K562 (cell line): ENCODE measurements around the gene TSPOAP1. TPM values are rescaled to one million over a fixed set of nuclear protein-coding genes. Genes with fewer than 3 reads are reported as not detected.
A peak's percentile ranks its signal among the peaks of the same experiment; 100 is the strongest.

Experiments used
- MYC ChIP-seq, 2 experiments: fragments of 250-450 bp in 1 of 2; sonication (Bioruptor Pico) in 1 of 2; IDR thresholded peaks; 2 replicates each; pipeline versions ENCODE4 v1.5.1 to v1.6.1; 2012 to 2021; ENCODE audit warnings: low read depth in 2 of 2, borderline replicate concordance in 1 of 2, improper control_type of control experiment in 1 of 2, low read length in 1 of 2, mild to moderate bottlenecking in 1 of 2, moderate library complexity in 1 of 2
- NFYB ChIP-seq: IDR thresholded peaks from 2 replicates; pipeline ENCODE4 v1.6.1; 2011; ENCODE audit warnings: mild to moderate bottlenecking, moderate library complexity; ENCODE audit not compliant: insufficient read length; ENCODE audit errors: extremely low read depth
- NR2C2 ChIP-seq, 2 experiments: fragments of 200-800 bp in 1 of 2; sonication (Bioruptor generic) in 1 of 2; sonication (generic) in 1 of 2; formaldehyde crosslinking in 1 of 2; IDR thresholded peaks; 2 replicates each; pipeline versions ENCODE4 v1.6.1 to v1.8.0; 2016 to 2022; ENCODE audit warnings: mild to moderate bottlenecking in 1 of 2, missing compliant biosample characterization in 1 of 2, missing genetic modification characterization in 1 of 2, missing genetic modification reagents in 1 of 2
- SMAD1 ChIP-seq: fragments of 150-350 bp; IDR thresholded peaks from 2 replicates; pipeline ENCODE4 v1.6.1; 2014; ENCODE audit warnings: low read length, low read depth; ENCODE audit not compliant: partially characterized antibody
- SMAD3 ChIP-seq: fragments of 450-650 bp; formaldehyde crosslinking; conservative IDR thresholded peaks from 2 replicates; pipeline ENCODE4 v1.4.0; 2020; ENCODE audit warnings: mild to moderate bottlenecking
- YY1 ChIP-seq, 3 experiments: IDR thresholded peaks; 2 replicates each; pipeline ENCODE4 v1.6.1; 2011; ENCODE audit warnings: low read length in 2 of 3, mild to moderate bottlenecking in 2 of 3, moderate library complexity in 2 of 3, borderline replicate concordance in 1 of 3, control low read depth in 1 of 3, low read depth in 1 of 3; ENCODE audit not compliant: insufficient read depth in 3 of 3, insufficient replicate concordance in 2 of 3, control insufficient read depth in 1 of 3, insufficient read length in 1 of 3; ENCODE audit errors: extremely low read depth in 1 of 3
- ZC3H11A ChIP-seq: IDR thresholded peaks from 2 replicates; pipeline ENCODE4 v1.6.1; 2012; ENCODE audit warnings: low read depth, low read length, improper control_type of control experiment
- ZNF232 ChIP-seq: sonication (generic); formaldehyde crosslinking; IDR thresholded peaks from 2 replicates; pipeline ENCODE4 v1.8.0; 2022; ENCODE audit warnings: mild to moderate bottlenecking, missing genetic modification reagents
- ZNF354B ChIP-seq: fragments of 250-450 bp; sonication (Bioruptor Pico); IDR thresholded peaks from 2 replicates; pipeline ENCODE4 v1.4.0; 2020
- polyA plus RNA-seq, 8 experiments: library from polyadenylated mRNA; depleted of rRNA in 4 of 8; stranded (reverse) in 5 of 8; unstranded in 3 of 8; fragments of >200 nt; fragmentation: Nextera tagmentation in 2 of 8; fragmentation: Illumina TruSeq in 1 of 8; extraction: Ambion mirVana in 2 of 8; extraction: Trizol in 1 of 8; gene quantifications; 2 replicates each; pipeline versions ENCODE4 v1.2.1 to v1.2.3, GENCODE V29; 2011 to 2014; ENCODE audit warnings: inconsistent platforms in 1 of 8, missing spikeins in 1 of 8
- total RNA-seq, 7 experiments: library from RNA; depleted of rRNA in 6 of 7; stranded (reverse); fragments of >200 nt in 6 of 7; fragmentation: Illumina TruSeq in 2 of 7; extraction: Trizol in 2 of 7; gene quantifications; 2 replicates each; pipeline versions ENCODE4 v1.2.1 to v1.2.3, GENCODE V29; 2011 to 2021; ENCODE audit warnings: low replicate concordance in 1 of 7
- TF ChIP-seq, protein P1 (sequence below): fragments of 450-650 bp; IDR thresholded peaks from 2 replicates; pipeline ENCODE4 v1.6.1; 2016; ENCODE audit warnings: mild to moderate bottlenecking, moderate library complexity
- TF ChIP-seq, protein P2 (sequence below): IDR thresholded peaks from 2 replicates; pipeline ENCODE4 v1.6.1; 2016; ENCODE audit warnings: missing genetic modification characterization, missing compliant biosample characterization
- TF ChIP-seq, protein P3 (sequence below): sonication (generic); formaldehyde crosslinking; IDR thresholded peaks from 2 replicates; pipeline ENCODE4 v1.9.0; 2022; ENCODE audit warnings: mild to moderate bottlenecking, missing genetic modification reagents

Gene TSPOAP1
- total and polyA plus RNA-seq, 9 of the 15 experiments (the other 6 are each of a cell fraction or from before 2014, with no cell fraction given): 0.87 to 3.9 (median 1.8) TPM; not detected in 2

DNA sequence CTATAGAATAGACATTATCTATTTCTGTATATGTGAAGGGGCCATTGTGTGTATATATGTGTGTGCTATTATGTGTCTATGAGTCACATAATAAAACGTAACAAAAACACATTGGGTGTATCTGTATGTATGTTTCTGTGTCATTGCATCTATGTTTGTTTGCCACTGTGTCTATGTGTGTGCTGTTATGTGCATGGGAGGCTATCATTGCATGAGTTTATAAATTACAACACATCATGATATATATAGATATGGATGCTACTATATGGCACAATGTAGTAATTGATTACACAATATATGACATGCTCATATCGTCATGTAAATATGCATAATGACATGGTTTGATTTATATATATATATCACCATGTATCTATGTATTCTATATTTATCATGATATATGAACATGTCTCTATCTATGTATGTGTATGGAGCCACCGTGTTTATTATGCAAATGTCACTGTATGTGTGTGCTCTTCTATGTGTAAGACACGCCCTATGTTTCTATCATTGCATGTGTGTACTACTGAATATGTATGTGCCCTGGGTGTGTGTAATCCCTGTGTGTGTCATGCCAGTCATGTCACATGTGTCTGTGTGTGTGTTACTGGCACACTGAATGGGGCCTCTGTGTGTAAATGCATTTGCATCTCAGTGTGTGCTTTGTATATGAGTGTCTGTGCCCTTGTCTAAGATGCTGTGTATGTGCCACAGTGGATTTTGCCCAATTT, 1.4 kb upstream of the TSPOAP1 start (continued):
- TF ChIP-seq, protein P1, sequence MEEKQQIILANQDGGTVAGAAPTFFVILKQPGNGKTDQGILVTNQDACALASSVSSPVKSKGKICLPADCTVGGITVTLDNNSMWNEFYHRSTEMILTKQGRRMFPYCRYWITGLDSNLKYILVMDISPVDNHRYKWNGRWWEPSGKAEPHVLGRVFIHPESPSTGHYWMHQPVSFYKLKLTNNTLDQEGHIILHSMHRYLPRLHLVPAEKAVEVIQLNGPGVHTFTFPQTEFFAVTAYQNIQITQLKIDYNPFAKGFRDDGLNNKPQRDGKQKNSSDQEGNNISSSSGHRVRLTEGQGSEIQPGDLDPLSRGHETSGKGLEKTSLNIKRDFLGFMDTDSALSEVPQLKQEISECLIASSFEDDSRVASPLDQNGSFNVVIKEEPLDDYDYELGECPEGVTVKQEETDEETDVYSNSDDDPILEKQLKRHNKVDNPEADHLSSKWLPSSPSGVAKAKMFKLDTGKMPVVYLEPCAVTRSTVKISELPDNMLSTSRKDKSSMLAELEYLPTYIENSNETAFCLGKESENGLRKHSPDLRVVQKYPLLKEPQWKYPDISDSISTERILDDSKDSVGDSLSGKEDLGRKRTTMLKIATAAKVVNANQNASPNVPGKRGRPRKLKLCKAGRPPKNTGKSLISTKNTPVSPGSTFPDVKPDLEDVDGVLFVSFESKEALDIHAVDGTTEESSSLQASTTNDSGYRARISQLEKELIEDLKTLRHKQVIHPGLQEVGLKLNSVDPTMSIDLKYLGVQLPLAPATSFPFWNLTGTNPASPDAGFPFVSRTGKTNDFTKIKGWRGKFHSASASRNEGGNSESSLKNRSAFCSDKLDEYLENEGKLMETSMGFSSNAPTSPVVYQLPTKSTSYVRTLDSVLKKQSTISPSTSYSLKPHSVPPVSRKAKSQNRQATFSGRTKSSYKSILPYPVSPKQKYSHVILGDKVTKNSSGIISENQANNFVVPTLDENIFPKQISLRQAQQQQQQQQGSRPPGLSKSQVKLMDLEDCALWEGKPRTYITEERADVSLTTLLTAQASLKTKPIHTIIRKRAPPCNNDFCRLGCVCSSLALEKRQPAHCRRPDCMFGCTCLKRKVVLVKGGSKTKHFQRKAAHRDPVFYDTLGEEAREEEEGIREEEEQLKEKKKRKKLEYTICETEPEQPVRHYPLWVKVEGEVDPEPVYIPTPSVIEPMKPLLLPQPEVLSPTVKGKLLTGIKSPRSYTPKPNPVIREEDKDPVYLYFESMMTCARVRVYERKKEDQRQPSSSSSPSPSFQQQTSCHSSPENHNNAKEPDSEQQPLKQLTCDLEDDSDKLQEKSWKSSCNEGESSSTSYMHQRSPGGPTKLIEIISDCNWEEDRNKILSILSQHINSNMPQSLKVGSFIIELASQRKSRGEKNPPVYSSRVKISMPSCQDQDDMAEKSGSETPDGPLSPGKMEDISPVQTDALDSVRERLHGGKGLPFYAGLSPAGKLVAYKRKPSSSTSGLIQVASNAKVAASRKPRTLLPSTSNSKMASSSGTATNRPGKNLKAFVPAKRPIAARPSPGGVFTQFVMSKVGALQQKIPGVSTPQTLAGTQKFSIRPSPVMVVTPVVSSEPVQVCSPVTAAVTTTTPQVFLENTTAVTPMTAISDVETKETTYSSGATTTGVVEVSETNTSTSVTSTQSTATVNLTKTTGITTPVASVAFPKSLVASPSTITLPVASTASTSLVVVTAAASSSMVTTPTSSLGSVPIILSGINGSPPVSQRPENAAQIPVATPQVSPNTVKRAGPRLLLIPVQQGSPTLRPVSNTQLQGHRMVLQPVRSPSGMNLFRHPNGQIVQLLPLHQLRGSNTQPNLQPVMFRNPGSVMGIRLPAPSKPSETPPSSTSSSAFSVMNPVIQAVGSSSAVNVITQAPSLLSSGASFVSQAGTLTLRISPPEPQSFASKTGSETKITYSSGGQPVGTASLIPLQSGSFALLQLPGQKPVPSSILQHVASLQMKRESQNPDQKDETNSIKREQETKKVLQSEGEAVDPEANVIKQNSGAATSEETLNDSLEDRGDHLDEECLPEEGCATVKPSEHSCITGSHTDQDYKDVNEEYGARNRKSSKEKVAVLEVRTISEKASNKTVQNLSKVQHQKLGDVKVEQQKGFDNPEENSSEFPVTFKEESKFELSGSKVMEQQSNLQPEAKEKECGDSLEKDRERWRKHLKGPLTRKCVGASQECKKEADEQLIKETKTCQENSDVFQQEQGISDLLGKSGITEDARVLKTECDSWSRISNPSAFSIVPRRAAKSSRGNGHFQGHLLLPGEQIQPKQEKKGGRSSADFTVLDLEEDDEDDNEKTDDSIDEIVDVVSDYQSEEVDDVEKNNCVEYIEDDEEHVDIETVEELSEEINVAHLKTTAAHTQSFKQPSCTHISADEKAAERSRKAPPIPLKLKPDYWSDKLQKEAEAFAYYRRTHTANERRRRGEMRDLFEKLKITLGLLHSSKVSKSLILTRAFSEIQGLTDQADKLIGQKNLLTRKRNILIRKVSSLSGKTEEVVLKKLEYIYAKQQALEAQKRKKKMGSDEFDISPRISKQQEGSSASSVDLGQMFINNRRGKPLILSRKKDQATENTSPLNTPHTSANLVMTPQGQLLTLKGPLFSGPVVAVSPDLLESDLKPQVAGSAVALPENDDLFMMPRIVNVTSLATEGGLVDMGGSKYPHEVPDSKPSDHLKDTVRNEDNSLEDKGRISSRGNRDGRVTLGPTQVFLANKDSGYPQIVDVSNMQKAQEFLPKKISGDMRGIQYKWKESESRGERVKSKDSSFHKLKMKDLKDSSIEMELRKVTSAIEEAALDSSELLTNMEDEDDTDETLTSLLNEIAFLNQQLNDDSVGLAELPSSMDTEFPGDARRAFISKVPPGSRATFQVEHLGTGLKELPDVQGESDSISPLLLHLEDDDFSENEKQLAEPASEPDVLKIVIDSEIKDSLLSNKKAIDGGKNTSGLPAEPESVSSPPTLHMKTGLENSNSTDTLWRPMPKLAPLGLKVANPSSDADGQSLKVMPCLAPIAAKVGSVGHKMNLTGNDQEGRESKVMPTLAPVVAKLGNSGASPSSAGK: 0 out of 2 replicates have a peak, but pooled peaks have one; percentile 50
- TF ChIP-seq ZC3H11A: no peak
- TF ChIP-seq ZNF354B (CRISPR knock-in tag): no peak; the same call in 1 of the 2 replicates
- TF ChIP-seq, protein P2, sequence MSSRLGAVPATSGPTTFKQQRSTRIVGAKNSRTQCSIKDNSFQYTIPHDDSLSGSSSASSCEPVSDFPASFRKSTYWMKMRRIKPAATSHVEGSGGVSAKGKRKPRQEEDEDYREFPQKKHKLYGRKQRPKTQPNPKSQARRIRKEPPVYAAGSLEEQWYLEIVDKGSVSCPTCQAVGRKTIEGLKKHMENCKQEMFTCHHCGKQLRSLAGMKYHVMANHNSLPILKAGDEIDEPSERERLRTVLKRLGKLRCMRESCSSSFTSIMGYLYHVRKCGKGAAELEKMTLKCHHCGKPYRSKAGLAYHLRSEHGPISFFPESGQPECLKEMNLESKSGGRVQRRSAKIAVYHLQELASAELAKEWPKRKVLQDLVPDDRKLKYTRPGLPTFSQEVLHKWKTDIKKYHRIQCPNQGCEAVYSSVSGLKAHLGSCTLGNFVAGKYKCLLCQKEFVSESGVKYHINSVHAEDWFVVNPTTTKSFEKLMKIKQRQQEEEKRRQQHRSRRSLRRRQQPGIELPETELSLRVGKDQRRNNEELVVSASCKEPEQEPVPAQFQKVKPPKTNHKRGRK (tag): no peak
- TF ChIP-seq, protein P3, sequence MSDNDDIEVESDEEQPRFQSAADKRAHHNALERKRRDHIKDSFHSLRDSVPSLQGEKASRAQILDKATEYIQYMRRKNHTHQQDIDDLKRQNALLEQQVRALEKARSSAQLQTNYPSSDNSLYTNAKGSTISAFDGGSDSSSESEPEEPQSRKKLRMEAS (CRISPR knock-in tag): no peak
- peak in 1 of 3 experiments; percentile 5 for TF ChIP-seq YY1 (IDR thresholded peaks at IDR 0.05; ENCODE audit: borderline replicate concordance in 1 of 3, control insufficient read depth in 1 of 3, extremely low read depth in 1 of 3, insufficient read depth in 3 of 3, insufficient read length in 1 of 3, insufficient replicate concordance in 2 of 3, low read depth in 1 of 3, low read length in 2 of 3)
- no peak for TF ChIP-seq ZNF232
- peak; percentile 56 for TF ChIP-seq NR2C2 (CRISPR knock-in tag; IDR thresholded peaks at IDR 0.05)
- TF ChIP-seq NR2C2 (tag; IDR thresholded peaks at IDR 0.05): peak; percentile 54
- no peak for TF ChIP-seq NFYB
- TF ChIP-seq MYC (IDR thresholded peaks at IDR 0.05; ENCODE audit: low read depth, low read length): no peak
- TF ChIP-seq MYC (CRISPR knock-in tag; IDR thresholded peaks at IDR 0.05; ENCODE audit: borderline replicate concordance, low read depth): no peak
- peak; percentile 76 for TF ChIP-seq SMAD1
- no peak for TF ChIP-seq SMAD3 (CRISPR knock-in tag)
